T-cell (primary cell): ENCODE data around the gene IMPA2. TPM values are rescaled to one million over a fixed set of nuclear protein-coding genes. Genes with fewer than 3 reads are reported as not detected.
A peak's percentile ranks its signal among the peaks of the same experiment; 100 is the strongest.

Source experiments
- ATAC-seq, 4 experiments: fragments of 200-7000 bp in 3 of 4; fragments of 150-1000 bp in 1 of 4; cut with Tn5 transposase; replicated peaks in 1 of 4; 1 replicate in 3 of 4; 2 replicates in 1 of 4; pipeline ENCODE4 v1.10.0; 2021; ENCODE audit warnings: moderate library complexity in 3 of 4, mild to moderate bottlenecking in 2 of 4, moderate number of reproducible peaks in 1 of 4
- CTCF ChIA-PET, 2 donors: fragments of 300-600 bp; sonication (Branson Sonifier 250); formaldehyde crosslinking; loops; one replicate each; lab custom pipeline; 2022; ENCODE audit warnings: antibody characterized with exemption in 2 of 2; lab: Charles Lee
- POLR2A ChIA-PET, 2 donors: fragments of 300-600 bp; sonication (Branson Sonifier 250); formaldehyde crosslinking; loops; one replicate each; lab custom pipeline; 2022; ENCODE audit warnings: antibody characterized with exemption in 2 of 2; lab: Charles Lee
- DNase-seq, 35 experiments: peaks; one replicate each; pipeline versions ENCODE4 v3.0.0 to v3.0.0-alpha.2; 2013 to 2023
- H3K27ac ChIP-seq: one replicate; pipeline ENCODE4 v1.5.1; 2013; ENCODE audit warnings: low read length
- H3K27me3 ChIP-seq, 2 experiments: replicated peaks in 1 of 2; 1 replicate in 1 of 2; 2 replicates in 1 of 2; pipeline versions ENCODE4 v1.6.1 to v1.7.0; 2013; ENCODE audit warnings: low read length in 1 of 2, mixed read lengths in 1 of 2; ENCODE audit not compliant: control insufficient read depth in 2 of 2, insufficient read depth in 2 of 2; ENCODE audit errors: extremely low read depth in 1 of 2
- H3K36me3 ChIP-seq, 2 donors: 1 replicate in 1 of 2; 2 replicates in 1 of 2; pipeline versions ENCODE4 v1.6.1 to v1.7.0; 2013; ENCODE audit warnings: low read length in 1 of 2; ENCODE audit not compliant: control insufficient read depth in 2 of 2, insufficient read depth in 1 of 2; ENCODE audit errors: extremely low read depth in 1 of 2
- H3K4me1 ChIP-seq, 2 experiments: 1 replicate in 1 of 2; 2 replicates in 1 of 2; pipeline versions ENCODE4 v1.6.1 to v1.7.0; 2013; ENCODE audit warnings: low read length in 2 of 2, mixed read lengths in 1 of 2; ENCODE audit not compliant: insufficient read depth in 2 of 2, control insufficient read depth in 1 of 2; ENCODE audit errors: extremely low read depth in 1 of 2
- H3K4me3 ChIP-seq, 2 donors: 1 replicate in 1 of 2; 2 replicates in 1 of 2; pipeline versions ENCODE4 v1.5.1 to v1.7.0; 2013; ENCODE audit warnings: mild to moderate bottlenecking in 2 of 2, low read length in 1 of 2, moderate library complexity in 1 of 2; ENCODE audit not compliant: control insufficient read depth in 1 of 2; ENCODE audit errors: extremely low read depth in 1 of 2
- H3K9me3 ChIP-seq: 2 replicates; pipeline ENCODE4 v1.7.0; 2013
- H3K27ac Mint-ChIP-seq, 2 donors: one replicate each; pipeline ENCODE4 v1.8.0; 2020 to 2021; ENCODE audit warnings: mild to moderate bottlenecking in 2 of 2, mixed read lengths in 2 of 2
- H3K27me3 Mint-ChIP-seq, 2 donors: one replicate each; pipeline ENCODE4 v1.8.0; 2021 to 2022; ENCODE audit warnings: mixed read lengths in 2 of 2
- H3K36me3 Mint-ChIP-seq: one replicate; pipeline ENCODE4 v1.8.0; 2021; ENCODE audit warnings: mixed read lengths
- H3K4me1 Mint-ChIP-seq, 3 donors: one replicate each; pipeline ENCODE4 v1.8.0; 2020 to 2022; ENCODE audit warnings: mixed read lengths in 3 of 3, mild to moderate bottlenecking in 1 of 3
- H3K4me3 Mint-ChIP-seq, 3 donors: one replicate each; pipeline ENCODE4 v1.8.0; 2020 to 2022; ENCODE audit warnings: mild to moderate bottlenecking in 3 of 3, mixed read lengths in 3 of 3, moderate library complexity in 3 of 3
- H3K9me3 Mint-ChIP-seq, 3 donors: one replicate each; pipeline ENCODE4 v1.8.0; 2020 to 2022; ENCODE audit warnings: mixed read lengths in 3 of 3
- WGBS: methylation state at CpG from one replicate; pipeline ENCODE4 v1.1.5; 2013; ENCODE audit warnings: missing lambda C conversion rate; ENCODE audit not compliant: insufficient coverage; 5-methylcytosine and 5-hydroxymethylcytosine counted together
- total RNA-seq, 35 experiments: library from RNA in 6 of 35; stranded (reverse) in 6 of 35; fragments of 120-200 nt in 1 of 35; gene quantifications; one replicate each; pipeline versions ENCODE4 v1.2.1 to v1.2.4 and lab custom pipeline; 2013 to 2026

The IMPA2 gene
- total RNA-seq = 10 to 100 TPM in 1 of 5 donors, 1 to 10 TPM in 4; 3.1 to 12.2 (median 5.0) TPM
- 2.7 TPM for total RNA-seq (2013)
- 0.30 to 9.6 (median 3.2) reads per million in 29 experiments for total RNA-seq (lab: John Stamatoyannopoulos, UW)

DNA sequence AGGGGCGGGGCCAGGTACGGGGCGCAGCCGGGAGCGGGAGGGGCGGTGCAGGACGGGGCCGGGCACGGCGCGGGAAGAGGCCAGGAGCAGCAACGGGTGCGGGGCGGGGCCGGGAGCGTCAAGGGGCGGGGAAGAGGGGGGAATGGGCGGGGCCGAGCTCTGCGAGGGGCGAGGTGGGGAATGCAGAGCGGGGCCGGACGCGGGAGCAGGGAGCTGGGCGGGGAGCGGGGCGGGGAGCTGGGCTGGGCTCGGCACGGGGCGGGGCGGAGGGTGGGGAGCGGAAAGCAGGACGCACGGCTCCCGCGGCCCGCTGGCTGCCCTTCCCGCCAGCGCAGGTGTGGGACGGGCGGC lies at the start of gene IMPA2:
Gene IMPA2, plus strand, starts transcription at position 316 of the 351 bp plus-strand sequence. CDS start 163 bp downstream, outside the sequence.
- peak within 1 kb of the TSS; percentile 52 to 58 for H3K27ac Mint-ChIP-seq
- peaks cover 0 to 17% of the 10 kb centered on the region in 2 experiments for H3K4me1 ChIP-seq
- ChIA-PET CTCF (interaction anchor here (0.8 to 1.8 kb wide), 2 partner anchors 15 to 34 kb away, joined by 3 to 4 read pairs; no protein-coding TSS in a partner anchor), POLR2A (interaction anchor here in 1 of 2 donors (0.6 to 1.1 kb wide), 2 partner anchors 15 to 131 kb away, joined by 4 to 7 read pairs; no protein-coding TSS in a partner anchor)
- H3K4me3 Mint-ChIP-seq = peak within 1 kb of the TSS; percentile 83 to 86 (median 84)
- no peaks in the 10 kb centered on the region for H3K27me3 Mint-ChIP-seq
- peaks cover 0 to 15% (median 12%) of the 10 kb centered on the region in 3 donors for H3K4me1 Mint-ChIP-seq
- peaks cover 0 to 9% of the 10 kb centered on the region in 2 experiments for H3K27me3 ChIP-seq
- no peaks in the 10 kb centered on the region for H3K36me3 Mint-ChIP-seq
- H3K4me3 ChIP-seq = peak within 1 kb of the TSS; percentile 60 to 76
- H3K9me3 ChIP-seq = no peaks in the 10 kb centered on the region
- no peaks in the 10 kb centered on the region for H3K36me3 ChIP-seq
- peak in 3 of 4 experiments; percentile 69 for ATAC-seq
- WGBS = under 1% methylated on average over 37 of the region's 42 CpGs
- no peaks in the 10 kb centered on the region for H3K9me3 Mint-ChIP-seq
- peak in 1 of 35 experiments; percentile 93 for DNase-seq
- no peak within 1 kb of the TSS for H3K27ac ChIP-seq

DNA sequence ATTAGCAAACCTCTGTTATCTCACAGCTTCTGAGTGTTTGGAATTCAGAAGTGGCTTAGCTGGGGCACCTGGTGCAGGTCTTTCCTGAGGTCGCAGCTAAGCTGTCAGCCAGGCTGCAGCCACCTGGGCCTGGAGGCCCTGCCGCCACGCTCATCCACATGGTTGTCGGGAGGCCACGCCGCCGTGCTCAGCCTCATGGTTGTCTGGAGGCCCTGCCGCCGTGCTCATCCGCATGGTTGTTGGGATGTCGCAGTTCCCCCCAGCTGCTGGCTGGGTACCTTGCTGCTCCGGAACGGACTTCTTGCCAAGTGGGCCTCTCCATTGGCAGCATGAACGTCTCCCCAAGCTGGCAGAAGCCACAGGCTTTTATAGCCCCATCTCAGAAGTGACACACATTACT lies 48.9 kb upstream of the IMPA2 start:
- Histone ChIP-seq H3K27me3 (peaks cover 0 to 12% of the 10 kb centered on the region in 2 experiments), H3K4me3 (no peak overlapping the region), H3K4me1 (no peaks in the 10 kb centered on the region), H3K27ac (no peak overlapping the region), H3K36me3 (no peaks in the 10 kb centered on the region), H3K9me3 (no peaks in the 10 kb centered on the region)
- WGBS = 92% methylated on average over 11 of the region's 14 CpGs
- ATAC-seq (no peak), DNase-seq (no peak)
- ChIA-PET CTCF (interaction anchor here in 1 of 2 donors (0.6 to 0.9 kb wide), 2 partner anchors 18 to 68 kb away, joined by 3 read pairs; no protein-coding TSS in a partner anchor), POLR2A (interaction anchor here in 1 of 2 donors (0.7 kb wide), 1 partner anchor 86 kb away, joined by 12 read pairs; no protein-coding TSS in a partner anchor)
- Mint-ChIP-seq H3K36me3 (no peaks in the 10 kb centered on the region), H3K27ac (no peak overlapping the region), H3K4me3 (no peak overlapping the region), H3K4me1 (no peaks in the 10 kb centered on the region), H3K27me3 (peaks cover 0 to 4% of the 10 kb centered on the region in 2 donors), H3K9me3 (no peaks in the 10 kb centered on the region)

DNA sequence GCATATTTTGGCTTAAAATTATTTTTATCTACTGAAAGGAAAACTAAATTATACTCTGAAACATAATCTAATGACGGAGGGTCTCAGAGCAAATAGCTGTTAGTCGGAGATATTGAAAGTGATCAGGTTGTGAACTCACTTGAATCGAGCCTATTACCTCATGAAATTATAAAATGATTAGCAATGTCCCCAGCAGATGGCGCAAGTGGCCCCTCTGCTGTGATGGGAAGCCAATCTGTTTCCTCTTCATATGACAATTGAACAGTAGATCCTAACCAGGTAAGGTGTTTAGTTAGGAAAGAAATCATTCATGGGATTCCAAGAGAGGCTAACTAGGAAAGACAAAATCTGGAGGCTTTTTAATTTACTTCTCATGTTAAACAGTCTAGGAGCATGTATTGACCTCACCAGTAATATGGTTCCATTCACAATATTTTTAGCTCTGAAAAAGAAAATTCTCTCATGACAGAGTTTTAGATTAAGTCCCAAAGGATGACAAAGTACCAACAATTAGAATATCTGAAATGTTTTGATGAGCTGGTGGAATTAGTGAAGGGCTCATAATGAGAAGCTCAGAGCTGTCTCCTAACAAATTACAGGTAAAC lies 43.3 kb upstream of the IMPA2 start:
- H3K9me3 Mint-ChIP-seq = no peaks in the 10 kb centered on the region
- Histone ChIP-seq H3K27ac (no peak overlapping the region), H3K4me3 (no peak overlapping the region), H3K36me3 (no peaks in the 10 kb centered on the region), H3K9me3 (no peaks in the 10 kb centered on the region), H3K27me3 (peaks cover 0 to 3% of the 10 kb centered on the region in 2 experiments), H3K4me1 (no peaks in the 10 kb centered on the region)
- DNase-seq (peak; percentile 29 to 85 (median 64)), ATAC-seq (peak; percentile 63 to 74 (median 69))
- no peak overlapping the region for H3K4me3 Mint-ChIP-seq
- no peaks in the 10 kb centered on the region for H3K4me1 Mint-ChIP-seq
- no peak overlapping the region for H3K27ac Mint-ChIP-seq
- POLR2A ChIA-PET = interaction anchor here in 1 of 2 donors (0.6 kb wide), 1 partner anchor 10 kb away, joined by 4 read pairs; no protein-coding TSS in a partner anchor
- CTCF ChIA-PET = interaction anchor here (0.5 to 10.0 kb wide), 33 partner anchors 8 to 1011 kb away, joined by 3 to 160 read pairs (median 3); no protein-coding TSS in a partner anchor
- no peaks in the 10 kb centered on the region for H3K36me3 Mint-ChIP-seq
- no CpG with 5 or more reads among the region's 4 CpGs for WGBS
- H3K27me3 Mint-ChIP-seq = no peaks in the 10 kb centered on the region

DNA sequence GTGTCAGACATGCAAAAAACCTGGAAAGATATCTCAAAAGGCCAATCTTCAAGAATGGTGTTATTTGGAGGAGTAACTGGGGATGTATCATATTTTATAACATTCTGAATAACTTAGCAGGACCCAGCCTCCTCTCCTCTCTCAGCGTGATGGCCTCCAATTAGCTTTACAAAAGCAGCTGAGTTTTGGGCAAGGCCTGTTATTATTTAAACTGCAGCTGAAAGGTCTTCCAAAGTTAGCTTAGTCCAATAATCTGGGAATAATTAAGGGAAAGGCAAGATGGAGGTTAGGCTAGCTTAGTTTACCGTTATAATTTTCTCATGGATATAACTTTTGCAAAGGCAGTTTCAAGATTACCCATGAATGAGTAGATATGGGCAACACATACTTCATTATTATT lies 40.4 kb upstream of the IMPA2 start:
- POLR2A ChIA-PET = no interaction called here
- CTCF ChIA-PET = interaction anchor here (0.7 to 10.0 kb wide), 8 partner anchors 8 to 209 kb away, joined by 3 to 160 read pairs (median 4); no protein-coding TSS in a partner anchor

DNA sequence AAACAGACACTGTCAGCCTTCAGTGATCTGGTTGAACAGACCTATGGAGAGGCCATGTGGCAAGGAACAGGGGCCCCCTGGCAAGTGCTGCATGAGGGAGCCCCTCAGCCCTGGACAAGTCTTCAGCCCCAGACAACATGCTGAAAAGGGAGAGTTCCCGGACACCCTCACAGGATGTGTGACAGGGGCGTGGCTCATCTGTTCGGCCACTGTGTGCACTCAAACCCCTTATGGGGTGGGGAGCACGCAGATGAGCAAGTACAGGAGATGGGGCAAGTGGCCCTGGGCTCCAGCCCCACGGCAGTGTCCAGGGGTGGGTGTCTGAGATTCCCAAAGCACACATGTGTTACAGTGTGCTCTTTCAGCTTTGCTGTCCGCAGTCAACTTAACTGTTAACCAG lies 37.8 kb upstream of the IMPA2 start:
- 27% methylated on average over 3 of the region's 6 CpGs for WGBS
- no peak overlapping the region for H3K27ac ChIP-seq
- H3K27me3 Mint-ChIP-seq = no peaks in the 10 kb centered on the region
- peaks cover 0 to 14% of the 10 kb centered on the region in 2 experiments for H3K4me1 ChIP-seq
- H3K27ac Mint-ChIP-seq = no peak overlapping the region
- no peaks in the 10 kb centered on the region for H3K36me3 ChIP-seq
- H3K4me3 Mint-ChIP-seq = no peak overlapping the region
- H3K27me3 ChIP-seq = peaks cover 0 to 4% of the 10 kb centered on the region in 2 experiments
- ATAC-seq (no peak), DNase-seq (no peak)
- H3K9me3 ChIP-seq = no peaks in the 10 kb centered on the region
- H3K36me3 Mint-ChIP-seq = no peaks in the 10 kb centered on the region
- H3K9me3 Mint-ChIP-seq = no peaks in the 10 kb centered on the region
- POLR2A ChIA-PET = no interaction called here
- H3K4me1 Mint-ChIP-seq = peaks cover 11 to 12% (median 11%) of the 10 kb centered on the region in 3 donors
- H3K4me3 ChIP-seq = no peak overlapping the region
- CTCF ChIA-PET = interaction anchor here in 1 of 2 donors (10.0 kb wide), 1 partner anchor 52 kb away, joined by 160 read pairs; no protein-coding TSS in a partner anchor

More for the DNA sequence above, 40.4 kb upstream of the IMPA2 start:
- no peaks in the 10 kb centered on the region for H3K9me3 ChIP-seq
- no CpG with 5 or more reads among the region's 2 CpGs for WGBS
- no peak overlapping the region for H3K27ac Mint-ChIP-seq
- H3K27ac ChIP-seq = no peak overlapping the region
- H3K27me3 Mint-ChIP-seq = no peaks in the 10 kb centered on the region
- peaks cover 0 to 2% (median 0%) of the 10 kb centered on the region in 3 donors for H3K4me1 Mint-ChIP-seq
- H3K4me1 ChIP-seq = no peaks in the 10 kb centered on the region
- H3K4me3 Mint-ChIP-seq = no peak overlapping the region
- ATAC-seq (no peak), DNase-seq (no peak)
- H3K27me3 ChIP-seq = peaks cover 0 to 7% of the 10 kb centered on the region in 2 experiments
- no peaks in the 10 kb centered on the region for H3K36me3 Mint-ChIP-seq
- no peaks in the 10 kb centered on the region for H3K9me3 Mint-ChIP-seq
- H3K36me3 ChIP-seq = no peaks in the 10 kb centered on the region
- H3K4me3 ChIP-seq = no peak overlapping the region

DNA sequence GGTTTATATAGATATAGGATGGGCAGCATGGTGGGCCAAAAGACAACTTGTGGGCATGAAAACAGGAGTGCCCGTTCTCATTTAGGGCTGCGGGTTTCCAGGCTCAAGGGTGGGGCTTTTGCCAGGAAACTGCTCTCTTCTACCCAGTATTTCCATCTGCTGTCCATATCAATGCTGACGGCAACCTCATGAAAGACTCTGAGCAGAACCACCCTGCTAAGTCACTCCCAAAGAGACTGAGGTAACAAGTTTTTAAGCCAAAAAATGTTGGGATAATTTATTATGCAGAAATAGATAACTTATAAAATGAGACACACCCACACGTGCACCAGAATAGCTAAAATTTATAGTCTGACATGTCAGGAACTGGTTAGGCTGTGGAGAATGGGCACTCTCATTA lies 37.1 kb upstream of the IMPA2 start:
- POLR2A ChIA-PET = no interaction called here
- Histone ChIP-seq H3K9me3 (no peaks in the 10 kb centered on the region), H3K27me3 (peaks cover 0 to 4% of the 10 kb centered on the region in 2 experiments), H3K36me3 (no peaks in the 10 kb centered on the region), H3K4me1 (peaks cover 0 to 14% of the 10 kb centered on the region in 2 experiments), H3K4me3 (no peak overlapping the region), H3K27ac (no peak overlapping the region)
- CTCF ChIA-PET = interaction anchor here in 1 of 2 donors (10.0 kb wide), 1 partner anchor 51 kb away, joined by 160 read pairs; no protein-coding TSS in a partner anchor
- no peak overlapping the region for H3K27ac Mint-ChIP-seq
- no peaks in the 10 kb centered on the region for H3K36me3 Mint-ChIP-seq
- H3K4me1 Mint-ChIP-seq = peaks cover 11 to 12% (median 11%) of the 10 kb centered on the region in 3 donors
- no peaks in the 10 kb centered on the region for H3K9me3 Mint-ChIP-seq
- no peaks in the 10 kb centered on the region for H3K27me3 Mint-ChIP-seq
- DNase-seq (no peak), ATAC-seq (no peak)
- H3K4me3 Mint-ChIP-seq = no peak overlapping the region
- WGBS = 100% methylated on average over 1 of the region's 4 CpGs
